ENCODE measurements around the gene ARNT2. TPM values are rescaled to one million over a fixed set of nuclear protein-coding genes. Genes with fewer than 3 reads are reported as not detected.

The ARNT2 gene
- total and polyA plus RNA-seq, 10 of the 15 experiments (the other 5 are each of a cell fraction or from before 2014, with no cell fraction given), result 0.07 to 0.49 (median 0.09) TPM; not detected in 6

- no peaks in the 10 kb centered on the region for H3K9me3 ChIP-seq (replicated peaks; ENCODE audit: control insufficient read depth, insufficient read depth, low read length)
- ChIA-PET POLR2A (no interaction called here), CTCF (interaction anchor here (1.1 to 4.4 kb wide), 7 partner anchors 52 to 646 kb away, joined by 3 to 37 read pairs (median 3); no protein-coding TSS in a partner anchor), SMC1A (ENCODE audit: uncharacterized antibody, unreplicated experiment) (interaction anchor here (0.8 to 2.5 kb wide), 2 partner anchors 156 to 192 kb away, joined by 3 to 16 read pairs; no protein-coding TSS in a partner anchor), RAD21 (ENCODE audit: unreplicated experiment) (interaction anchor here (0.6 to 2.4 kb wide), 4 partner anchors 22 to 348 kb away, joined by 3 to 19 read pairs (median 4); no protein-coding TSS in a partner anchor)
- TF ChIP-seq NR2C2 (IDR thresholded peaks at IDR 0.05; ENCODE audit: borderline replicate concordance, control insufficient read depth, insufficient read length, low read depth) (no peak), SIX5 (IDR thresholded peaks at IDR 0.05; ENCODE audit: low read depth, low read length, severe bottlenecking) (no peak), JUND (IDR thresholded peaks at IDR 0.05; ENCODE audit: low read depth, low read length) (no peak), ZBTB33 (IDR thresholded peaks at IDR 0.05) (no peak), BMI1 (IDR thresholded peaks at IDR 0.05; ENCODE audit: borderline replicate concordance) (no peak), SIN3A (IDR thresholded peaks at IDR 0.05; ENCODE audit: low read depth, low read length) (no peak), GABPA (IDR thresholded peaks at IDR 0.05; ENCODE audit: low read depth) (no peak), KDM1A (IDR thresholded peaks at IDR 0.05; ENCODE audit: borderline replicate concordance) (no peak), HDGF (IDR thresholded peaks at IDR 0.05) (no peak), SUPT20H (IDR thresholded peaks at IDR 0.05; ENCODE audit: borderline replicate concordance, control insufficient read depth, low read depth, low read length) (no peak), MTA2 (IDR thresholded peaks at IDR 0.05; ENCODE audit: low read depth) (no peak), RAD51 (IDR thresholded peaks at IDR 0.05) (no peak), MYC (IDR thresholded peaks at IDR 0.05; ENCODE audit: insufficient read depth, insufficient read length, insufficient replicate concordance, low read length, severe bottlenecking) (no peak), TARDBP (IDR thresholded peaks at IDR 0.05; ENCODE audit: borderline replicate concordance) (no peak), RUNX3 (IDR thresholded peaks at IDR 0.05; ENCODE audit: low read length) (no peak), PML (IDR thresholded peaks at IDR 0.05; ENCODE audit: low read length) (no peak)
- TF ChIP-seq, protein P1, sequence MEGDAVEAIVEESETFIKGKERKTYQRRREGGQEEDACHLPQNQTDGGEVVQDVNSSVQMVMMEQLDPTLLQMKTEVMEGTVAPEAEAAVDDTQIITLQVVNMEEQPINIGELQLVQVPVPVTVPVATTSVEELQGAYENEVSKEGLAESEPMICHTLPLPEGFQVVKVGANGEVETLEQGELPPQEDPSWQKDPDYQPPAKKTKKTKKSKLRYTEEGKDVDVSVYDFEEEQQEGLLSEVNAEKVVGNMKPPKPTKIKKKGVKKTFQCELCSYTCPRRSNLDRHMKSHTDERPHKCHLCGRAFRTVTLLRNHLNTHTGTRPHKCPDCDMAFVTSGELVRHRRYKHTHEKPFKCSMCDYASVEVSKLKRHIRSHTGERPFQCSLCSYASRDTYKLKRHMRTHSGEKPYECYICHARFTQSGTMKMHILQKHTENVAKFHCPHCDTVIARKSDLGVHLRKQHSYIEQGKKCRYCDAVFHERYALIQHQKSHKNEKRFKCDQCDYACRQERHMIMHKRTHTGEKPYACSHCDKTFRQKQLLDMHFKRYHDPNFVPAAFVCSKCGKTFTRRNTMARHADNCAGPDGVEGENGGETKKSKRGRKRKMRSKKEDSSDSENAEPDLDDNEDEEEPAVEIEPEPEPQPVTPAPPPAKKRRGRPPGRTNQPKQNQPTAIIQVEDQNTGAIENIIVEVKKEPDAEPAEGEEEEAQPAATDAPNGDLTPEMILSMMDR (IDR thresholded peaks at IDR 0.05 in 2 of 3, conservative IDR thresholded peaks at IDR 0.05 in 1 of 3; ENCODE audit: control insufficient read depth in 2 of 3, extremely low read depth in 1 of 3, insufficient read depth in 1 of 3, low read depth in 3 of 3, low read length in 3 of 3), result no peak
- in situ Hi-C loops (cut with MboI), result no loop called here
- no peak overlapping the region for H3K9ac ChIP-seq (ENCODE audit: control insufficient read depth, insufficient read depth, low read length)
- ATAC-seq, result no peak
- H3K4me3 ChIP-seq, result no peak overlapping the region
- no peaks in the 10 kb centered on the region for H3K36me3 ChIP-seq (ENCODE audit: control insufficient read depth in 2 of 2, insufficient read depth in 2 of 2, low read length in 1 of 2)
- peaks cover 0 to 3% of the 10 kb centered on the region in 2 experiments; a peak in 2 of 4 replicates for H3K27me3 ChIP-seq (replicated peaks in 1 of 2; ENCODE audit: control insufficient read depth in 2 of 2, insufficient read depth in 2 of 2, low read length in 1 of 2)
- WGBS (ENCODE audit: insufficient coverage, insufficient replicate concordance, low lambda C conversion rate, missing lambda C conversion rate), result 30% methylated on average over 3 of the region's 3 CpGs
- no peaks in the 10 kb centered on the region for H4K20me1 ChIP-seq (ENCODE audit: control insufficient read depth, insufficient read depth)
- no peak for DNase-seq (ENCODE audit: low read depth, low spot score)
- FAIRE-seq, result no peak
- H2AFZ ChIP-seq (ENCODE audit: control insufficient read depth, low read depth, low read length), result no peak overlapping the region
- no peak overlapping the region for H3K4me2 ChIP-seq (ENCODE audit: control insufficient read depth, insufficient read depth)
- no peak overlapping the region for H3K27ac ChIP-seq (ENCODE audit: control insufficient read depth, insufficient read depth)
- BruUV-seq (replicated peaks), result no TSS peak
- intact Hi-C loops (cut with micrococcal nuclease; ENCODE audit: unreplicated experiment), result no loop called here
- H3K79me2 ChIP-seq (ENCODE audit: control insufficient read depth, insufficient read depth, low read length), result no peaks in the 10 kb centered on the region
- H3K4me1 ChIP-seq (ENCODE audit: control insufficient read depth, insufficient read depth, low read length), result no peaks in the 10 kb centered on the region
These were observed 216.0 kb downstream of the ARNT2 start for GRCh38 chr15:80620141-80620540.

Measured in GM12878 (cell line).